H1 (cell line): ENCODE measurements around the gene RPS6KC1. TPM values are rescaled to one million over a fixed set of nuclear protein-coding genes. Genes with fewer than 3 reads are reported as not detected.

Experiments
- CTCF ChIA-PET: fragments of 300-600 bp; sonication (Branson Sonifier 250); formaldehyde crosslinking; loops from one replicate; lab custom pipeline; 2021; ENCODE audit not compliant: partially characterized antibody; lab: Charles Lee
- POLR2A ChIA-PET: fragments of 300-600 bp; sonication (Branson Sonifier 250); formaldehyde crosslinking; loops from one replicate; lab custom pipeline; 2021; ENCODE audit warnings: inconsistent platforms; ENCODE audit not compliant: partially characterized antibody; lab: Charles Lee
- DNase-seq, 2 experiments: peaks; one replicate each; pipeline versions ENCODE4 v3.0.0 to v3.0.0-alpha.2; 2010 to 2022; ENCODE audit warnings: low spot score in 2 of 2, low read depth in 1 of 2, mixed read lengths in 1 of 2
- FAIRE-seq: peaks from 2 replicates; lab custom pipeline; 2011; peaks lifted over from hg19 to GRCh38; lab: Jason Lieb, UNC
- H2AFZ ChIP-seq: 2 replicates; pipeline ENCODE4 v1.8.1; 2012; ENCODE audit warnings: low read length, inconsistent platforms
- H2AK5ac ChIP-seq: 2 replicates; pipeline ENCODE4 v1.6.1; 2013; ENCODE audit warnings: low read depth, low read length
- H2BK120ac ChIP-seq: replicated peaks from 2 replicates; pipeline ENCODE3; 2013; ENCODE audit warnings: low read depth, low read length, inconsistent platforms
- H2BK12ac ChIP-seq: 2 replicates; pipeline ENCODE4 v1.6.1; 2013; ENCODE audit warnings: low read depth, low read length
- H2BK15ac ChIP-seq: 2 replicates; pipeline ENCODE4 v1.6.1; 2013; ENCODE audit warnings: low read length
- H2BK20ac ChIP-seq: 2 replicates; pipeline ENCODE4 v1.6.1; 2013; ENCODE audit warnings: low read length
- H2BK5ac ChIP-seq: 2 replicates; pipeline ENCODE4 v1.6.1; 2013; ENCODE audit warnings: low read depth, low read length
- H3K14ac ChIP-seq: 2 replicates; pipeline ENCODE4 v1.6.1; 2013; ENCODE audit warnings: inconsistent platforms; ENCODE audit not compliant: insufficient read length
- H3K18ac ChIP-seq: 2 replicates; pipeline ENCODE4 v1.6.1; 2013; ENCODE audit warnings: low read length; ENCODE audit errors: extremely low read depth
- H3K23ac ChIP-seq: 2 replicates; pipeline ENCODE4 v1.6.1; 2013; ENCODE audit warnings: inconsistent platforms; ENCODE audit not compliant: insufficient read length
- H3K23me2 ChIP-seq: 2 replicates; pipeline ENCODE4 v1.6.1; 2013; ENCODE audit warnings: low read depth, low read length
- H3K27ac ChIP-seq: 2 replicates; pipeline ENCODE4 v1.6.1; 2011; ENCODE audit warnings: low read depth, low read length, inconsistent platforms
- H3K27me3 ChIP-seq, 4 experiments: replicated peaks in 1 of 4; 1 replicate in 1 of 4; 2 replicates in 3 of 4; pipeline versions ENCODE4 v1.6.1 to v1.8.1; 2011 to 2013; ENCODE audit warnings: low read length in 3 of 4, mild to moderate bottlenecking in 3 of 4, inconsistent platforms in 2 of 4, mixed read lengths in 2 of 4, moderate library complexity in 1 of 4; ENCODE audit not compliant: control insufficient read depth in 3 of 4, insufficient read depth in 3 of 4; ENCODE audit errors: extremely low read depth in 1 of 4
- H3K36me3 ChIP-seq, 4 experiments: 2 replicates each; pipeline versions ENCODE4 v1.6.1 to v1.8.1; 2011 to 2013; ENCODE audit warnings: mild to moderate bottlenecking in 4 of 4, low read length in 3 of 4, moderate library complexity in 2 of 4, control low read depth in 1 of 4, inconsistent platforms in 1 of 4; ENCODE audit not compliant: insufficient read depth in 4 of 4, control insufficient read depth in 2 of 4
- H3K4ac ChIP-seq: replicated peaks from 2 replicates; pipeline ENCODE3; 2013; ENCODE audit warnings: low read length, low read depth, mixed read lengths, inconsistent platforms; ENCODE audit not compliant: insufficient read length
- H3K4me1 ChIP-seq, 4 experiments: replicated peaks in 1 of 4; 1 replicate in 1 of 4; 2 replicates in 3 of 4; pipeline versions ENCODE4 v1.6.1 to v1.8.1; 2011 to 2013; ENCODE audit warnings: low read length in 3 of 4, inconsistent platforms in 2 of 4, mixed read lengths in 1 of 4; ENCODE audit not compliant: insufficient read depth in 4 of 4, control insufficient read depth in 3 of 4
- H3K4me2 ChIP-seq, 2 experiments: 2 replicates each; pipeline versions ENCODE4 v1.6.1 to v1.8.1; 2011 to 2013; ENCODE audit warnings: low read depth in 2 of 2, low read length in 2 of 2, control low read depth in 1 of 2, inconsistent platforms in 1 of 2, mild to moderate bottlenecking in 1 of 2; ENCODE audit not compliant: insufficient read depth in 1 of 2
- H3K4me3 ChIP-seq, 4 experiments: fragments of 200-600, 300-600 bp in 1 of 4; sonication (generic), shearing (Covaris generic), sonication (Bioruptor Twin) in 1 of 4; 2 replicates each; pipeline versions ENCODE4 v1.5.1 to v1.8.1; 2011 to 2016; ENCODE audit warnings: low read length in 4 of 4, low read depth in 3 of 4, control low read depth in 2 of 4, inconsistent platforms in 2 of 4, mild to moderate bottlenecking in 2 of 4, mixed read lengths in 1 of 4, moderate library complexity in 1 of 4; ENCODE audit not compliant: insufficient read depth in 2 of 4; ENCODE audit errors: extremely low read depth in 1 of 4
- H3K56ac ChIP-seq: replicated peaks from 2 replicates; pipeline ENCODE3; 2013; ENCODE audit warnings: low read depth, mild to moderate bottlenecking, mixed read lengths, low read length, inconsistent platforms; ENCODE audit not compliant: insufficient read length
- H3K79me1 ChIP-seq: 2 replicates; pipeline ENCODE4 v1.6.1; 2013; ENCODE audit warnings: low read depth, low read length, control low read depth
- H3K79me2 ChIP-seq, 2 experiments: 2 replicates each; pipeline versions ENCODE4 v1.6.1 to v1.8.1; 2012 to 2013; ENCODE audit warnings: low read length in 2 of 2, mild to moderate bottlenecking in 2 of 2, inconsistent platforms in 1 of 2; ENCODE audit not compliant: insufficient read depth in 2 of 2, control insufficient read depth in 1 of 2
- H3K9ac ChIP-seq, 4 experiments: replicated peaks in 1 of 4; 1 replicate in 1 of 4; 2 replicates in 3 of 4; pipeline versions ENCODE4 v1.6.1 to v1.8.1; 2011 to 2013; ENCODE audit warnings: low read depth in 3 of 4, low read length in 3 of 4, control low read depth in 2 of 4, mild to moderate bottlenecking in 2 of 4, moderate library complexity in 2 of 4, inconsistent platforms in 1 of 4; ENCODE audit errors: extremely low read depth in 1 of 4
- H3K9me3 ChIP-seq, 2 experiments: 2 replicates each; pipeline versions ENCODE4 v1.6.1 to v1.8.1; 2012 to 2013; ENCODE audit warnings: mild to moderate bottlenecking in 2 of 2, moderate library complexity in 2 of 2, control low read depth in 1 of 2, inconsistent platforms in 1 of 2, low read depth in 1 of 2, low read length in 1 of 2, mixed read lengths in 1 of 2; ENCODE audit not compliant: insufficient read depth in 2 of 2
- H4K20me1 ChIP-seq, 2 experiments: replicated peaks in 1 of 2; 2 replicates each; pipeline versions ENCODE3 to v1.8.1; 2011 to 2013; ENCODE audit warnings: inconsistent platforms in 2 of 2, low read length in 2 of 2, mild to moderate bottlenecking in 1 of 2; ENCODE audit not compliant: insufficient read depth in 2 of 2, control insufficient read depth in 1 of 2
- H4K5ac ChIP-seq: 2 replicates; pipeline ENCODE4 v1.6.1; 2013; ENCODE audit warnings: low read length, low read depth, mixed read lengths, inconsistent platforms; ENCODE audit not compliant: insufficient read length
- H4K8ac ChIP-seq: 2 replicates; pipeline ENCODE4 v1.8.0; 2013; ENCODE audit warnings: mild to moderate bottlenecking, moderate library complexity, low read length, inconsistent platforms; ENCODE audit not compliant: insufficient read depth; ENCODE audit errors: extremely low read depth
- H4K91ac ChIP-seq: replicated peaks from 2 replicates; pipeline ENCODE3; 2013; ENCODE audit warnings: low read length, mixed read lengths, inconsistent platforms; ENCODE audit not compliant: insufficient read length
- WGBS, 2 experiments: shearing (Covaris generic) in 1 of 2; methylation state at CpG; one replicate each; pipeline versions ENCODE4 v1.1.6 to v1.1.7; 2013 to 2015; ENCODE audit warnings: low lambda C conversion rate in 2 of 2, mixed read lengths in 2 of 2, inconsistent platforms in 1 of 2, low coverage in 1 of 2, missing lambda C conversion rate in 1 of 2; ENCODE audit not compliant: insufficient replicate concordance in 2 of 2, insufficient coverage in 1 of 2, insufficient read length in 1 of 2; ENCODE audit errors: extremely low coverage in 1 of 2, missing lambda C conversion rate in 1 of 2; 5-methylcytosine and 5-hydroxymethylcytosine counted together
- polyA plus RNA-seq, 7 experiments: library from polyadenylated mRNA; depleted of rRNA in 3 of 7; stranded (reverse) in 5 of 7; unstranded in 2 of 7; fragments of >200 nt in 5 of 7; fragments of 200-250 nt in 2 of 7; gene quantifications; 1 replicate in 5 of 7; 2 replicates in 1 of 7; 4 replicates in 1 of 7; pipeline versions ENCODE4 v1.2.1 to v1.2.3, GENCODE V29; 2011 to 2013; ENCODE audit warnings: missing spikeins in 2 of 7, mixed read lengths in 2 of 7
- total RNA-seq: library from RNA; stranded (reverse); fragmentation: NEBNext Ultra II Directional; extraction: Animal tissue kit (Norgen Biotek cat#: 25700); gene quantifications from 2 replicates; pipeline ENCODE4 v1.2.1, GENCODE V29; 2021

Gene RPS6KC1
- total and polyA plus RNA-seq, 2 of the 8 experiments (the other 6 are each of a cell fraction or from before 2014, with no cell fraction given) = 4.9 to 17.6 TPM

GRCh38 chr1:213221209-213221608 lies 170.2 kb downstream of the RPS6KC1 start:
- whole genome bisulfite sequencing, 2 experiments = 87% methylated on average over 4 of the region's 4 CpGs; no CpG with 5 or more reads in 1 of the 2 experiments
- Histone ChIP-seq H2BK5ac (no peak overlapping the region), H2AK5ac (no peak overlapping the region), H4K91ac (no peak overlapping the region), H2BK120ac (no peak overlapping the region), H3K56ac (no peak overlapping the region), H3K27ac (no peak overlapping the region), H3K23me2 (no peaks in the 10 kb centered on the region), H3K4me3 (no peak overlapping the region), H2AFZ (no peak overlapping the region), H3K36me3 (no peaks in the 10 kb centered on the region), H3K23ac (no peak overlapping the region), H4K8ac (no peak overlapping the region), H3K18ac (no peak overlapping the region; the same call in 1 of the 2 replicates), H4K5ac (no peak overlapping the region), H2BK15ac (no peak overlapping the region), H3K79me2 (no peaks in the 10 kb centered on the region), H3K9me3 (no peaks in the 10 kb centered on the region), H3K79me1 (no peaks in the 10 kb centered on the region), H2BK12ac (no peak overlapping the region), H3K9ac (no peak overlapping the region), H3K14ac (no peak overlapping the region), H2BK20ac (no peak overlapping the region), H3K4me2 (no peak overlapping the region), H3K4me1 (no peaks in the 10 kb centered on the region), H3K27me3 (no peaks in the 10 kb centered on the region), H4K20me1 (no peaks in the 10 kb centered on the region), H3K4ac (no peak overlapping the region)
- ChIA-PET POLR2A (no interaction called here), CTCF (no interaction called here)
- FAIRE-seq (no peak), DNase-seq (no peak)
